Colonic mucosa (tissue), 4 donors: ENCODE data around the gene SLC39A11. TPM values are rescaled to one million over a fixed set of nuclear protein-coding genes. Genes with fewer than 3 reads are reported as not detected.

Experiments
- DNase-seq: peaks from one replicate; pipeline ENCODE4 v3.0.0-alpha.2; 2020
- H3K27ac ChIP-seq: fragments of 200-600 bp; one replicate; pipeline ENCODE4 v1.8.0; 2021
- H3K27me3 ChIP-seq: fragments of 200-600 bp; one replicate; pipeline ENCODE4 v1.8.0; 2021
- H3K36me3 ChIP-seq: fragments of 200-600 bp; one replicate; pipeline ENCODE4 v1.8.0; 2021
- H3K4me1 ChIP-seq: fragments of 200-600 bp; one replicate; pipeline ENCODE4 v1.8.0; 2021; ENCODE audit warnings: mild to moderate bottlenecking
- H3K4me3 ChIP-seq: fragments of 200-600 bp; one replicate; pipeline ENCODE4 v1.8.0; 2021
- H3K9ac ChIP-seq, 2 donors: one replicate each; pipeline ENCODE4 v1.7.0; 2013; ENCODE audit warnings: control low read depth in 2 of 2, low read depth in 2 of 2, low read length in 2 of 2
- H3K9me3 ChIP-seq: fragments of 200-600 bp; one replicate; pipeline ENCODE4 v1.8.0; 2021
- CTCF ChIP-seq: fragments of 200-600 bp; IDR thresholded peaks from one replicate; pipeline ENCODE4 v1.8.0; 2022; ENCODE audit warnings: antibody characterized with exemption, mild to moderate bottlenecking
- intact Hi-C: fragments of 100-400 bp; cut with DNase I; formaldehyde crosslinking; loops from one replicate; pipeline ENCODE4 v1.14.1; 2022
- total RNA-seq, 2 donors: library from RNA; stranded (reverse); fragmentation: NEBNext Ultra II Directional in 1 of 2; extraction: Animal tissue kit (Norgen Biotek cat#: 25700) in 1 of 2; gene quantifications; one replicate each; pipeline ENCODE4 v1.2.1, GENCODE V29; 2021
- donor health status: healthy.
- donor health status: DM: no; HTN: no; CAD: no.
- donor health status: DM: no; HTN: no; CAD: no.

Gene SLC39A11
- total RNA-seq, 2 donors from 2014 or later: 57.7 to 60.0 TPM

- Histone ChIP-seq H3K9me3 (no peaks in the 10 kb centered on the region), H3K9ac (no peak overlapping the region), H3K4me3 (no peak overlapping the region), H3K27ac (no peak overlapping the region), H3K36me3 (no peaks in the 10 kb centered on the region), H3K27me3 (no peaks in the 10 kb centered on the region), H3K4me1 (no peaks in the 10 kb centered on the region)
- intact Hi-C loops: no loop called here
- DNase-seq: no peak
- TF ChIP-seq CTCF: no peak
These were observed 3.9 kb downstream of the SLC39A11 start for GRCh38 chr17:73088561-73088960.

GRCh38 chr17:73083432-73083831 is 9.1 kb downstream of the SLC39A11 start:
- H3K9me3 ChIP-seq: no peaks in the 10 kb centered on the region
- no peaks in the 10 kb centered on the region for H3K36me3 ChIP-seq
- DNase-seq: no peak
- no peaks in the 10 kb centered on the region for H3K27me3 ChIP-seq
- H3K4me1 ChIP-seq: no peaks in the 10 kb centered on the region
- H3K9ac ChIP-seq: no peak overlapping the region
- no peak for TF ChIP-seq CTCF
- no peak overlapping the region for H3K27ac ChIP-seq
- no peak overlapping the region for H3K4me3 ChIP-seq
- intact Hi-C loops: no loop called here

- intact Hi-C loops: no loop called here
- Histone ChIP-seq H3K4me1 (no peaks in the 10 kb centered on the region), H3K27me3 (no peaks in the 10 kb centered on the region), H3K9ac (no peak overlapping the region), H3K4me3 (no peak overlapping the region), H3K36me3 (no peaks in the 10 kb centered on the region), H3K9me3 (no peaks in the 10 kb centered on the region), H3K27ac (no peak overlapping the region)
- no peak for DNase-seq
- TF ChIP-seq CTCF: no peak
These were observed 17.9 kb downstream of the SLC39A11 start for GRCh38 chr17:73074566-73074965.

GRCh38 chr17:73072219-73072962 is 20.1 kb downstream of the SLC39A11 start:
- Histone ChIP-seq H3K9ac (no peak overlapping the region), H3K4me3 (no peak overlapping the region), H3K9me3 (no peaks in the 10 kb centered on the region), H3K27me3 (no peaks in the 10 kb centered on the region), H3K36me3 (no peaks in the 10 kb centered on the region), H3K4me1 (no peaks in the 10 kb centered on the region), H3K27ac (no peak overlapping the region)
- intact Hi-C loops: no loop called here
- no peak for TF ChIP-seq CTCF
- no peak for DNase-seq

GRCh38 chr17:73071066-73071999 is 21.2 kb downstream of the SLC39A11 start:
- DNase-seq: no peak
- Histone ChIP-seq H3K27ac (no peak overlapping the region), H3K36me3 (no peaks in the 10 kb centered on the region), H3K4me1 (no peaks in the 10 kb centered on the region), H3K27me3 (no peaks in the 10 kb centered on the region), H3K9me3 (no peaks in the 10 kb centered on the region), H3K4me3 (no peak overlapping the region), H3K9ac (no peak overlapping the region)
- intact Hi-C loops: no loop called here
- TF ChIP-seq CTCF: no peak
